ENCODE measurements around the gene JAG2. TPM values are rescaled to one million over a fixed set of nuclear protein-coding genes. Genes with fewer than 3 reads are reported as not detected.

JAG2 gene
- total RNA-seq, 1 experiment from 2014 or later = 12.2 TPM

GRCh38 chr14:105117710-105118385, 50.7 kb downstream of the JAG2 start:
- Mint-ChIP-seq H3K36me3 (peaks cover 11% of the 10 kb centered on the region), H3K4me1 (no peaks in the 10 kb centered on the region), H3K9me3 (peaks cover 31% of the 10 kb centered on the region), H3K27me3 (ENCODE audit: low read depth) (peaks cover 12% of the 10 kb centered on the region), H3K4me3 (no peak overlapping the region), H3K27ac (no peak overlapping the region)
- ATAC-seq (no peak), DNase-seq (ENCODE audit: low spot score) (no peak)
- ChIA-PET CTCF (interaction anchor here (1.3 to 1.5 kb wide), 2 partner anchors 30 to 234 kb away, joined by 3 read pairs; no protein-coding TSS in a partner anchor), POLR2A (no interaction called here)
- TF ChIP-seq TP53 (CRISPR knock-in tag; IDR thresholded peaks at IDR 0.05) = no peak
- TF ChIP-seq USF2 (CRISPR knock-in tag; IDR thresholded peaks at IDR 0.05) = no peak
- TF ChIP-seq RELA (CRISPR knock-in tag; IDR thresholded peaks at IDR 0.05; ENCODE audit: borderline replicate concordance) = no peak
- TF ChIP-seq NFYB (CRISPR knock-in tag; conservative IDR thresholded peaks at IDR 0.05; ENCODE audit: low read depth) = no peak
- TF ChIP-seq KAT7 (CRISPR knock-in tag; IDR thresholded peaks at IDR 0.05; ENCODE audit: borderline replicate concordance) = no peak

GRCh38 chr14:105117257-105117646, 51.3 kb downstream of the JAG2 start:
- POLR2A ChIA-PET = no interaction called here
- Mint-ChIP-seq H3K27ac (no peak overlapping the region), H3K27me3 (ENCODE audit: low read depth) (peaks cover 9% of the 10 kb centered on the region), H3K9me3 (peaks cover 25% of the 10 kb centered on the region), H3K4me3 (no peak overlapping the region), H3K4me1 (no peaks in the 10 kb centered on the region), H3K36me3 (peaks cover 10% of the 10 kb centered on the region)
- TF ChIP-seq CTCF (IDR thresholded peaks at IDR 0.05) (no peak), ZNF423 (CRISPR knock-in tag; IDR thresholded peaks at IDR 0.05) (no peak), ETV6 (CRISPR knock-in tag; IDR thresholded peaks at IDR 0.05) (no peak), SP1 (CRISPR knock-in tag; conservative IDR thresholded peaks at IDR 0.05) (no peak), E2F5 (CRISPR knock-in tag; IDR thresholded peaks at IDR 0.05) (no peak), ZNF121 (CRISPR knock-in tag; IDR thresholded peaks at IDR 0.05) (no peak), IRF2 (CRISPR knock-in tag; IDR thresholded peaks at IDR 0.05; ENCODE audit: borderline replicate concordance, low read depth) (no peak), PREB (CRISPR knock-in tag; IDR thresholded peaks at IDR 0.05; ENCODE audit: borderline replicate concordance) (no peak), NFE2L1 (CRISPR knock-in tag; IDR thresholded peaks at IDR 0.05) (no peak), ZNF138 (CRISPR knock-in tag; conservative IDR thresholded peaks at IDR 0.05) (no peak), CBFB (CRISPR knock-in tag; IDR thresholded peaks at IDR 0.05; ENCODE audit: low read depth) (no peak), ZNF532 (CRISPR knock-in tag; IDR thresholded peaks at IDR 0.05; ENCODE audit: borderline replicate concordance) (no peak), GABPB1 (CRISPR knock-in tag; IDR thresholded peaks at IDR 0.05) (no peak), SMAD3 (CRISPR knock-in tag; IDR thresholded peaks at IDR 0.05; ENCODE audit: borderline replicate concordance) (no peak), USF2 (CRISPR knock-in tag; IDR thresholded peaks at IDR 0.05) (no peak)
- ATAC-seq = no peak
- CTCF ChIA-PET = interaction anchor here (1.3 to 2.0 kb wide), 3 partner anchors 27 to 234 kb away, joined by 3 to 7 read pairs (median 3); no protein-coding TSS in a partner anchor
- no peak for DNase-seq (ENCODE audit: low spot score)

Measured in WTC11 (cell line).